HG03558 (cell line): ENCODE measurements around the gene CAMKMT.
A peak's percentile ranks its signal among the peaks of the same experiment; 100 is the strongest.

Experiments used
- ATAC-seq: cut with Tn5 transposase; IDR thresholded peaks from one replicate; pipeline ENCODE4 v1.9.1; 2021; ENCODE audit warnings: moderate number of reproducible peaks; ENCODE audit not compliant: unreplicated experiment; ENCODE audit errors: extremely low read depth

CAMKMT gene

DNA sequence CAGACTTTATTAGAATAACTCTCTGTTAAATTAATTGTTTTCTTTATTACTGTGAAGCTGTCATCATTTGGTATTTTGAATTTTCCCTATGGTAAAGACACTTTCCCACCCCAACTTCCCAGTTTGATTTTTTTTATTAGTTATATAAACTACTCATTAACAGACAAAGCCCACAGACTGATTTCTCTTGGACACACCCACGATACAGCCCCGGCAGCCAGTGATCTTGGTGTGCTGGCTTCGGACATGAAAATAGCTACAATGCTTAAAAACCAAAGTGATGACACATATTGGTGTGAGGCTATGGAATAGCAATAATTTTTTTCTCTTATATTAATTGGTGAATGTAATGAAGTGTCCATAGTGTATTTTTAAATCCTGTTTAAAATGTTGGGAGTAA lies 354.4 kb downstream of the CAMKMT start:
- no peak for ATAC-seq

DNA sequence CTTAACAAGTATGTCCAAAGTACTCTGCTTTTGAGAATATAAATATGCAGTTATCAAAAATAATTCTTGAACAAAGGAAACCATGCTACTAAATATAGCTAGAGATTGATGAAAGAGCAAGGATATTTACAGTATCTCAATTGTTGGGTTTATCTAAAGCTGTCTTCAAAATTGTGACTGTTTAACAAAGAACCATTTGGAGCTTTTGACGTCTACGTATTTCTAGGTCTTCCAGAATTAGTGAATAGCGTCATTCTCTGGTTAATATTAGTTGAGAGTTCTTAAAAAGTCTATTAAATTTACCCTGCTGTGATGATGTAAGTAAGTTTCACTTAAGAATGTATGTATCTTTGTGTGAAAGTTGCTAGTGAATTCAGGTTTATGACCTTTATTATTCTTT lies 356.7 kb downstream of the CAMKMT start:
- no peak for ATAC-seq

DNA sequence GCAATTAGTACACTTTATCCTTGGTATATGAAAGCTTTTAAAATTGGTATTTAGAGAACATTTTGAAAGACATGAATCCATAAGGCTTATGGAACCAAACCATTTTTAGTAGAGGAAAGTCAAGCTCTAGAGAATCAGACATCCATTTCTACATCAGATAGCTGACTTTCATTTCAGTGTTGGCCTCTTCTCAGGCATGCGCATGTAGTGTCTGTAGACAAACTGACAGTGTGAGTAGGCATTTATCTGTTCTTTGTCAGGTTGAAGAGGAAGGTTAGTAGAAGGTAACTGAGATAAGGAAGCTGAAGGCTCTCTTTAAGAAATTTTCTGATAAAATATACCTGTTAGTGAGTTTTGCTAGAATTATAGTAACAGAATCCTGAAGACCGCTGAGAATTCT lies 357.8 kb downstream of the CAMKMT start:
- ATAC-seq, result no peak

DNA sequence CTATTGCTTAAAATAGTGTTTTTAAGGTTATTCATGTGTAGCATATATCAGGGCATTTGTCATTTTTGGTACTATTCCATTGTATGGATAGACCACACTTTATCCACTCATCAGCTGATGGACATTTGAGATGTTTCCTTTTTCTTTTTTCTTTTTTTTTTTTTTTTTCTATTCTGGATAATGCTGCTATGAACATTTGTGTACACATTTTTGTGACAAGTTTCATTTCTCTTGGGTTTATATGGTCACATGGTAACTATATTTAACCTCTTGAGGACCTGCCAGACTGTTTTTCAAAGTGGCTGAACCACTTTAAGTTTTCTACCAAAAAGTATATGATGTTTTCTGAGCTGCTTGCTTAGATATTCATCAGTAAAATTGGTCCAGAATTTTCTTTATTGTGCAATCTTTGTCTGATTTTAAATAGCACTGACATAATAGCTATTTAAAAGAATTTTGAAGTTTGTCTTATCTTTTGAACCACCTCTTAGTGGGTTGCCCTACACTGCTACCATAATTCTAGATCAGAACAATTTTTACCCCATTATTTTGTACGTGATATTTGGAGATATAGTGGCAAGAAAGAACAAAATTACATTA lies 360.4 kb downstream of the CAMKMT start:
- no peak for ATAC-seq

DNA sequence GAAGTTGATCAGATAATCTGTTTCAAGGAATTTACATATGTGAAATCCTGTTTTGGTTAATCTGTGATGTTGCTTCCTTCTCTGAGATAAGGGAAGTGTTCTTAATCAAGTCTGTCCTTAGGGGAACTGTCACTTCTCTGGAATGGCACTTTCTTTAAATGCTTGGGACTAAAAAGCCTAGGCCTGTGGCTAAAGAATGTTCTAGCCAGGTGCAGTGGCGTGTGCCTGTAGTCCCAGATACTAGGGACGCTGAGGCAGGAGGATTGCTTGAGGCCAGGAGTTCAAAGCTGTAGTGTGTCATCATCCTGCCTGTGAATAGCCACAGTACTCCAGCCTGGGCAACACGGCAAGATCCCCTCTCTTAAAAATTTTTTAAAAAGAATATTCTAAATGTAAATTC lies 362.2 kb downstream of the CAMKMT start:
- no peak for ATAC-seq

DNA sequence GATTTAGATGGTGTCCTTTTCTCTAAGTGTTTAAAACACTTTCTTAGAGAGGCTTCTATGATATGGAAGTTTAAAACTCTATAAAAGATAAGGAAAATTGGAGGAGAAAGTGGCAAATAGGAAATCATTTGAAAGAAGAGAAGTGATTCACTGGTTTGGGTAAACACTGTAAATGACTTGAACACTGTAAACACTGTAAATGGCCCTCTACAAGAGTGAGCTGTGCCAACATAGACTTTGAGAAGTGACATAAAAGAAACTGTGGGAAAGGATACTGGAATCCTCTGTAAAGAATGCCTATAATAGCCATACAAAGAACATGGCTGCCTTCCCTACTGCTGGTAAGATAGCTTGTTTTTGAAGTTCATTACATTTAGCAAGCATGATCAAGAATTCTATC lies 368.8 kb downstream of the CAMKMT start:
- no peak for ATAC-seq

DNA sequence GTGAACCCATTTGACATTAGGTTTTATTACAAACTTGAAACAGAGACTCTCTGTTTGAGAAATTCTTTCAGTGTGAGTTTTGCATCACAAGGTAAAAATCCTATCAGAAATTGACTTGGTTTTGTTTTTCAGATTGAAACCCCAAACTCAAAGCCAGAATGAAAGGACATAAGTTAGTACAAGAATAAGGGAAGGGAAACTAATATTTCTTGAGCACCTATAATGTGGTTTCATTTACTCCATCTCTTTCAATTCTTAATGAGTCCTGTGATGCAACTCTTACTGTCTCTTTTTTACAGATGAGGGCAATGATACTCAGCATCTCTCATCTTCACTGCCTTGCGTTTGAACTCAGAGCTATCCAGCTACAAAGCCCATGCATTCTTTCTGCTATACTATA lies 369.8 kb downstream of the CAMKMT start:
- ATAC-seq, result peak; percentile 94

DNA sequence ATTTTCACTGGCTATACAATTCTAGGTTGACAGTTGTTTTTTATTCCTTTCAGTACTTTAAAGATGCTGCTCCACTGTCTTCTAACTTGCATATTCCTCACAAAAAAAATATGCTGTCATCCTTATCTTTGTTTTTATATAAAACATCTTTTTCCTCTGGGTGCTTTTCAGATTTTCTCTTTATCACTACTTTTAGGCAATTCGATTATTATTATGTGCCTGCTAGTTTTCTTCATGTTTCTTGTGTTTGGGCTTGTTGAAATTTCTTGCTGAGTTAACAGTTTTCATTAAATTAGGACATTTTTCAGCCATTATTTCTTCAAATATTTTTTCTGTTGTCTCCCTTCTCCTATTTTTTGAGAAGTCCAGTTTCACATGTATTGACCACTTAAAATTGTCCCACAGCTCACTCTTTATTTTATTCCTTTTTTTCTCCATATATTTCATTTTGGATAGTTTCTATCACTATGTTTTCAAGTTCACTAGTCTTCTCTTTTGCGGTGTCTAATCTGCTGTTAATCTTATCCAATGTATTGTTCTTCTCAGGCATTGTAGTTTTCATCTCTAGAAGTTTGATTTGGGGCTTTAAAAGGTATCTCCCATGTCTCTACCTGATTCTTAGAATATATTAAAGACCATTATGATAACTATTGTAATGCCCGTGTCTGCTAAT lies 374.7 kb downstream of the CAMKMT start:
- no peak for ATAC-seq

DNA sequence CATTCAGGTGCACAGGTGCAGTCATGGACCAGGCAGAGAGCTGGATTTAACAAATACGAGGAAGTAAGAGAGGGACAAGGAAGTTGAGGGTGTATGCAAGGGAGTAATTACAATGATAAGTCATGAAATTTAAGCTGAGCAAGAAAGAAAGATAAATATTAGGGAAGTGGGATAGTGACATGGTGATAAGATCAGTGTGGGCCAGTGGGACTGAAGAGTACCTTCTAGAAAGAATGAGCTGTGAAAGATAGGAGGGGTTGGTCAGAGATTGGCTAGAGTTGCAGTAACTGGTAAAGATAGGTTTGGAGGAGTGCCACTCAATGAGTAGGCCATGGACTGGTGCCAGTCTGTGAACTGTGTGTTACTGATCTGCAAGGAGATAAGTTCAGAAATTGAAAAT lies 378.9 kb downstream of the CAMKMT start:
- ATAC-seq, result no peak

DNA sequence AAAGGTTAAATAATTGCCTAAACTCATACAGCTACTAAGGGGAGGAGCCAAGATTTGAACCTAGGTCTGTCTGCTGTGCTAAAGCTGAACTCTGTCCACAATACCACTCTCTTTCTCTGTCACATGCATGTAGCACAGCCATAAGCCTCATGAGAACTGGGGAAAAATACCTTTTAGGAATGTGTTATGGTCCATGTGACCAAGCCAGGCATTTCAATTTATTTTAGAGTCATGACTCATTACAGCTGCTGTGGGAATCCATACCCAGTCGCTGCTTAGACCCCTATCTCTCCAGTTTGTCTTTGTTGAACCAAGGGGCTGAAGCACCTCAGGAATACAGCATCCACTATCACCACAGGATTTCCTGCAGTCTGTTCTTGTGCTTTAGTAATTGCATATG lies 379.8 kb downstream of the CAMKMT start:
- no peak for ATAC-seq

DNA sequence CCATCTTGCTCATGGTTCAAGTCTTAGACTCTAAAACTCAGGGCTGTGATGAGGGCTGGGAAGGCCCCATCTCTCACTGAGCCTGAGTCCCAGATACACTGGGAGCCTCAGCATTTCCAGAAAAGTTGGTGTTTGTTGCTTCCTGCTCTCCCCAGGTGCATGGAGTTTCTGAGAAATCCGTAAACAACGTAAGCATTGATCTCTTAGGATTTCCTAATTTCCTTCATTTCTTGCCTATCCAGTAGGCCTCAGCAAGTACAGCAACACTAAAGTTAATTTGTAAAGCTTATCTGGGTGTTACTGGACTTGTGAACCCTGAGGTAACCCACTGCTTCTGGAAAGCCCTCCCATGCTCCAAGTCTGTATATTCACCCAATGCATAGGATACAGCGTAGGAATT lies 380.3 kb downstream of the CAMKMT start:
- no peak for ATAC-seq

DNA sequence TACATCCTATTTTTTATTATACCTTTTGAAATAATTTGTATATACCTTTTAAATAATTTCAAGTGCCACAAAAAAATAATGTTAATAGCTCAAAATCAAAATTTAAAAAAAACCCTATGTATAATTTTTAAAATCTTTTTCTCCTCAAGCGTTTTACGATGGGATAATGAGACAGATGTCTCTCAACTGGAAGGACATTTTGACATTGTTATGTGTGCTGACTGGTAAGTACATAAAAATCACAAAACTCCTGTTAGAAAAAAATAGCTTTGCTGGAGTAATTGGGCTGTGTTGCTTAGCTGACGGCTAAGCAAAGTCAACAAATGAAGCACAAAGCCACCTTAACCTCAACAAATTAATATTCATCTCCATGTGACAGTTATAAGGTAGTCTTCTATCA lies 381.7 kb downstream of the CAMKMT start:
- no peak for ATAC-seq

DNA sequence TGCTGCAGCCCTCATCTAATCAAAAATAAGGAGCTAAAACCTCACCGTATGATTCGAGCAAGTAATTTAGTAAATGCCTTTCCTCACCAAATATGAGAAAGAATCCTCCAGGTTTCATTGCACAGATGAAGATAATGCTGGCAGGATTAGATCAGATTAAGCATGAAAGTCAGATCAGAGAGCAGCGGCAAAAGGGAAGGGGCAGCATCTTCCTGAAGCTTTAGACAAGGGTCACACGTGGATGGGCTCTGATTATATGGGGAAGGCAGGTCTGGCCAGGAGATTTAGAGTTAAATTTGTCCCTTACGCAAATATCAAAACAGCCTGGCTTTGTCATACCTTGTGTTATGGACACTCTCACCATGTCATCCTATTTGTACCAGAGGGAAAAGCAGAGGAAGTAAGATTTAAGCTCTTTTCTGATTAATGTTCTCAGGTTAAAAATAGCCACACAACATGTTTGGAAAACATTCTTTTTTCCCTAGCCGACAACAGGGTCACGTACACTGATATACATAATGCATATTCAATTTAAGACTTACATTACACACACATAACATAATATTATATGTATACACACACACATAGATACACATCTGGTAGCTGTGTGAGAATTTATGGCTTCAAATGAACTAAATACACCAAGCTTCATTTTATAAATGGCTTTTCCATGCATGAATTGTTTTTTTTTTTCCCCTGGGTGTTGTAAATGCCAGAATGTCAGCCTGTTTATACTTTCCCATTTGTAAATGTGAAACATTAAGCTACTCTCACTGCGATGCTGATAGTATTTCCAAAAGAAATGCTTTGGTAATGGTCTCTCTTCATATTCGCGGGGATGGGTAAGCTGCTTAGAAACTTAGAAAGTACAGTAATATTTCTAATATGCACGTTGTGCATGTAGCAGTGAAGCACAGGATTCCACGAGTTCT lies 383.5 kb downstream of the CAMKMT start:
- no peak for ATAC-seq

DNA sequence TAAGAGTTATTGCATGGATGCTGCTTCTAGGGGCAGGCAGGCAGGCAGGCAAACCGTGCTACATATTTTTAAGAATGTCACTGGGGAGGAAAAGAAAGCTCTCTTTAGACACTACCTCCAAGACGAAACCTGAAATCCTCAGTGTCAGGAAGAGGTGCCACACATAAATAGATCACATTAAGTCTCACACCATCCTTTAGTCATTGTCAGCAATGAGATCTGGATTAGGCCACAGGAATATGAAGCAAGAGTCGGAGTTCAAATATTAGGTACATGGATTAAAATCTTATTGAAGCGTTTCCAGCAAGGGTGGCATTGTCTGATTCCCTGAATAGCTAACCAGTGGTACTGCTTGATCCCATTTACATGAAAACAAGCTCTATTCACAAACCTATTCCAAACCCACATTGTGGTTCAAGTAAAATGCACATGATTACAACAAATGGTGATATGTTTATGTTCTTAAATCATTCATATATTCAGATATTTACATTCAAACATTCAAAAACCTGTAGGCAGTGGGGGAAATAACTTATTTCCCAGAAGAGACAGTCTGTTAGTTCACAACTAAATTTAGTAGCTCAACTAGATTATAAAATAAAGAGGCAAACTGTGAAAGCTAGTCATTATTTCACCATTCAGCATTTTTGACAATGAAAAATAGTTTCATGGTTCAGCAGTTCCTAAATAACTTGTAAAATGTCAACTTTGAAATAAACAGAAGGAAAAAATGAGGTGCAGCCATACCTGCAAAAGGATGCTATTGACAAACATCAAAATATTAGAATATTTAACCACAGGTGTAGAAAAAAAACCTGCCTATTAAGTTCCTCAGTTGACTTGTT lies 384.4 kb downstream of the CAMKMT start:
- ATAC-seq, result no peak

DNA sequence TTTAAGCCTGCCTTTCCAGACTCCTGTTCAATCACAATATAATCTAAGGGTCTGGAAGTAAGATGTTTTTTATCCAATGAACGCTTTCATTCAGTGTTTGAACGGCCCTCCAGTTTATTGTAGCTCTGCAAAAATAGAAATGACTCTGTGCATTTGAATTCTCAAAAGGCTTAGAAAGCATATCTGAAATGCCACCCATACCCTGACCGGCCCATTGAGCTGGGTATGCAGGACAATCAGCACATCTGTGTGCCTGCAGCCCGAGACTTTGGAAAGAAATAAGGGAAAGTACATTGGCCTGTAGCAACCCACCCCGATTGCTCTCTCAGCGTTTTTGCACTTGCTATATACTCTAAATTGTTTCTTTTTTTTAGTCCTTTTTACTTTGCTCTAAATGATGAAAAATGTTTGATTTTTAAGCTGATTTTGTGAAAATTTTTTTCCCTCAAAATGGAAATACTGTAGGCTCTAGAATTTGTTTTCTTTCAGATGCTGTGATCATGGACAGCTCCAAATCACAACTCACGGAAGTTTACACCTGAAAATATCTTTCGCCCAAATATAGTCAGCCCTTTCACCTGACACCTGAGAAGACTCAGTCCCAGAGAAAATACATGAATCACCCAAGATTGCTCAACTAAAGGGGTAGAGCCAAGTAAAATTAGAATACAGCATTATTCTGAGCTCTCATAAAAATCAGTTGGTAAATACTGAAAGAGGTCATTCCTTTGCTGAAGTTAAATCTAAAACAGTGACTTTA lies 385.3 kb downstream of the CAMKMT start:
- no peak for ATAC-seq

DNA sequence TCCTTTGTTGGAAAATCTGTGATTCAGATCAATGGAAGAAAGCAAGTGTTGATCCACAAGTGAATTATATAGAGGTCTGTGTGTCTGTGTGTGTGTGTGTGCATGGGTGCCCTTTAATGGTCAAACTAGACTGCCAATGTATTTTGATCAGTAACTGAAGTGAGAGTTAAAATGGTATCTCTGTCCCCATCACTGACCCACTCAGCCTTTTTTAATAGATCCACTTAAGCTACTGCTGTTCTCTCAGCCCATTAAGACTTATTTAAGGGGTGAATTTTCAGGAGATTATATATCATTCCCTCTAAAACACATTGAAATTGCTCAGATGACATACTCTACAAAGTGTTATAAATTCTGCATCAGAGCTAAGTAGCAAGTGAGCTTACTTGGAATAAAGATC lies 386.0 kb downstream of the CAMKMT start:
- no peak for ATAC-seq

DNA sequence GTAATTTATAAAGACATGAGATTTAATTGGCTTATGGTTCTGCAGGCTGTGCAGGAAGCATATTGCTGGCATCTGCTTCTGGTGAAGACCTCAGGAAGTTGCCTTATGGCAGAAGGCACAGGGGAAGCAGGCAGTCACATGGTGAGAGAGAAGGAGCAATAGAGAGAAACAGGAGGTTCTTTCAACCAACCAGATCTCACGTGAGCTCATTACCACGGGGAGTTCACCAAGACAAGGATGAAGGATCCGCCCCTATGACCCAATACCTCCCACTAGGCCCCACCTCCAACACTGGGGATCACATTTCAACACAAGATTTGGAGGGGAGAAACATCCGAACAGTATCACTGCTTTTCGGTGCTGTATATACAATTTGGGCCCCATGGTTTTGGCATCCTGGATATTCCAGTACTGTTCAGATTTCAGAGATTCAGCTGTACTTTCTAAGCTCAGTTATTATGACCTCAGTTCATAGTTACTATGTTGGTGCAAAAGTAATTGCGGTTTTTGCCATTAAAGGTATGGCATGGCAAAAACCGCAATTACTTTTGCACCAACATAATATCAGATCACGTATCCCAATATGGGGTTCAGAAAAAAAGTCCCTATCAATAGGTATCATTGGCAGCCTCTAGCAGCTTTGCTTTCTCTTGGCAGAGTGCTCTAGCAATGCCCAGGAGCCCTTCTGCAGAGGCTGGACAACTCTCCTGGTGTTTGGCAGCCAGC lies 390.2 kb downstream of the CAMKMT start:
- ATAC-seq, result no peak

DNA sequence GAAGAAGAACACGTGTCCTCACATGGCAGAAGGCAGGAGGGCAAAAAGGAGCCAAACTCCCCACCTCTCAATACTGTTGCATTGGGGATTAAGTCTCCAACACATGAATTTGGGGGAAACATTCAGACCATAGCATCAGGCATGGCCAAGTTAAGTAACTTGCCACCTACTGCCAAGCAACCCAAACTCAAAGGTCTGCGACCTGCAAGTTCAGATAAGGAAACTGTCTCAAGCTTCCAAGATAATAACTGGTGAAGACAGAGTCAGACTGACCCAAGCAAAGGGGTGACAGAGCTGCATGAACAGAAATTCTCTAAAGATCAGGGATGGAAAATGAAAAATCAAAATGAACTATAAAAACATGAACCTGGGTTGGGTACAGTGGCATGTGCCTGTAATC lies 391.0 kb downstream of the CAMKMT start:
- ATAC-seq, result no peak
